IMR-90 (cell line): ENCODE measurements around the gene IVNS1ABP. TPM values are rescaled to one million over a fixed set of nuclear protein-coding genes. Genes with fewer than 3 reads are reported as not detected.

Experiments
- ATAC-seq: fragments of 200-7000 bp; cut with Tn5 transposase; 2 replicates; pipeline ENCODE4 v1.9.1; 2020; ENCODE audit warnings: low read depth, mild to moderate bottlenecking, moderate library complexity
- BruUV-seq: library from RNA; stranded (reverse); fragments of 400-500 nt; replicated peaks from 2 replicates; lab custom pipeline; 2021; lab: Mats Ljungman, UMichigan
- CTCF ChIA-PET: fragments of 300-600 bp; formaldehyde crosslinking; extraction: SDS; loops from one replicate; lab custom pipeline; 2021; ENCODE audit warnings: antibody characterized with exemption; lab: Yijun Ruan, JAX
- POLR2A ChIA-PET: fragments of 300-600 bp; sonication (Branson Sonifier 250); formaldehyde crosslinking; loops from one replicate; lab custom pipeline; 2022; ENCODE audit warnings: antibody characterized with exemption; ENCODE audit not compliant: unreplicated experiment; lab: Charles Lee
- DNase-seq: peaks from one replicate; pipeline ENCODE4 v3.0.0; 2013
- H2AFZ ChIP-seq: replicated peaks from 2 replicates; pipeline ENCODE3; 2013; ENCODE audit warnings: low read length, mild to moderate bottlenecking; ENCODE audit not compliant: poor library complexity
- H2AK5ac ChIP-seq: 2 replicates; pipeline ENCODE4 v1.6.1; 2013; ENCODE audit warnings: low read depth, low read length, inconsistent platforms
- H2AK9ac ChIP-seq: replicated peaks from 2 replicates; pipeline ENCODE3; 2013; ENCODE audit warnings: mild to moderate bottlenecking, low read depth, low read length, moderate library complexity; ENCODE audit not compliant: poor library complexity
- H2BK120ac ChIP-seq: 2 replicates; pipeline ENCODE4 v1.6.1; 2013; ENCODE audit warnings: low read depth, low read length, inconsistent platforms
- H2BK15ac ChIP-seq: 3 replicates; pipeline ENCODE4 v1.6.1; 2013; ENCODE audit warnings: low read depth, low read length, inconsistent platforms
- H2BK20ac ChIP-seq: 2 replicates; pipeline ENCODE4 v1.6.1; 2013; ENCODE audit warnings: low read depth, mild to moderate bottlenecking, inconsistent platforms, low read length, moderate library complexity
- H2BK5ac ChIP-seq: 2 replicates; pipeline ENCODE4 v1.6.1; 2013; ENCODE audit warnings: mild to moderate bottlenecking, low read depth, low read length, inconsistent platforms; ENCODE audit not compliant: poor library complexity, severe bottlenecking
- H3K14ac ChIP-seq: replicated peaks from 2 replicates; pipeline ENCODE4 v1.6.1; 2013; ENCODE audit warnings: low read depth, low read length, inconsistent platforms
- H3K18ac ChIP-seq: 2 replicates; pipeline ENCODE4 v1.6.1; 2013; ENCODE audit warnings: low read depth, low read length, control low read depth
- H3K23ac ChIP-seq: 2 replicates; pipeline ENCODE4 v1.6.1; 2013; ENCODE audit warnings: low read depth, low read length, inconsistent platforms
- H3K27ac ChIP-seq: 2 replicates; pipeline ENCODE4 v1.5.1; 2013; ENCODE audit warnings: mild to moderate bottlenecking, control low read depth, low read length; ENCODE audit not compliant: insufficient read depth
- H3K27me3 ChIP-seq: 2 replicates; pipeline ENCODE4 v1.6.1; 2013; ENCODE audit warnings: low read length; ENCODE audit not compliant: control insufficient read depth, insufficient read depth
- H3K36me3 ChIP-seq: 2 replicates; pipeline ENCODE4 v1.6.1; 2013; ENCODE audit warnings: low read length, mixed read lengths; ENCODE audit not compliant: control insufficient read depth, insufficient read depth
- H3K4ac ChIP-seq: 2 replicates; pipeline ENCODE4 v1.6.1; 2013; ENCODE audit warnings: low read depth, low read length, inconsistent platforms
- H3K4me1 ChIP-seq: 2 replicates; pipeline ENCODE4 v1.6.1; 2013; ENCODE audit warnings: low read length, mixed read lengths; ENCODE audit not compliant: control insufficient read depth, insufficient read depth
- H3K4me2 ChIP-seq: 2 replicates; pipeline ENCODE4 v1.6.1; 2013; ENCODE audit warnings: low read depth, mild to moderate bottlenecking, control low read depth, low read length, moderate library complexity
- H3K4me3 ChIP-seq: 2 replicates; pipeline ENCODE4 v1.5.1; 2013; ENCODE audit warnings: low read depth, mild to moderate bottlenecking, control low read depth, low read length, moderate library complexity; ENCODE audit not compliant: insufficient read depth
- H3K56ac ChIP-seq: 2 replicates; pipeline ENCODE4 v1.6.1; 2013; ENCODE audit warnings: low read length, inconsistent platforms; ENCODE audit not compliant: insufficient read depth; ENCODE audit errors: extremely low read depth
- H3K79me1 ChIP-seq, 2 experiments: 2 replicates each; pipeline ENCODE4 v1.6.1; 2013; ENCODE audit warnings: low read length in 2 of 2, inconsistent platforms in 1 of 2, low read depth in 1 of 2
- H3K9ac ChIP-seq: 2 replicates; pipeline ENCODE4 v1.6.1; 2013; ENCODE audit warnings: low read depth, low read length, control low read depth
- H3K9me1 ChIP-seq: 2 replicates; pipeline ENCODE4 v1.6.1; 2013; ENCODE audit warnings: low read length, inconsistent platforms; ENCODE audit not compliant: insufficient read depth
- H3K9me3 ChIP-seq: 2 replicates; pipeline ENCODE4 v1.6.1; 2013; ENCODE audit warnings: low read length; ENCODE audit not compliant: control insufficient read depth, insufficient read depth
- H4K20me1 ChIP-seq: 2 replicates; pipeline ENCODE4 v1.6.1; 2013; ENCODE audit warnings: low read length, inconsistent platforms; ENCODE audit not compliant: insufficient read depth
- H4K5ac ChIP-seq: 2 replicates; pipeline ENCODE4 v1.6.1; 2013; ENCODE audit warnings: mild to moderate bottlenecking, low read depth, low read length, control low read depth
- H4K8ac ChIP-seq, 2 experiments: 2 replicates each; pipeline ENCODE4 v1.6.1; 2013; ENCODE audit warnings: low read depth in 2 of 2, low read length in 2 of 2, control low read depth in 1 of 2, inconsistent platforms in 1 of 2
- H4K91ac ChIP-seq: 2 replicates; pipeline ENCODE4 v1.6.1; 2013; ENCODE audit warnings: low read depth, low read length, inconsistent platforms; ENCODE audit not compliant: insufficient read depth
- BHLHE40 ChIP-seq: fragments of 150-350 bp; IDR thresholded peaks from 2 replicates; pipeline ENCODE4 v1.6.1; 2016; ENCODE audit warnings: mild to moderate bottlenecking, low read depth, low read length
- CEBPB ChIP-seq: IDR thresholded peaks from 2 replicates; pipeline ENCODE4 v1.6.1; 2012; ENCODE audit warnings: low read depth, low read length, improper control_type of control experiment
- CHD1 ChIP-seq: IDR thresholded peaks from 2 replicates; pipeline ENCODE4 v1.6.1; 2012; ENCODE audit warnings: low read depth, low read length, improper control_type of control experiment
- ELK1 ChIP-seq: fragments of 150-350 bp; IDR thresholded peaks from 2 replicates; pipeline ENCODE4 v1.6.1; 2016; ENCODE audit warnings: low read depth, mild to moderate bottlenecking, low read length, moderate library complexity, borderline replicate concordance
- FOS ChIP-seq: fragments of 150-350 bp; IDR thresholded peaks from 2 replicates; pipeline ENCODE4 v1.6.1; 2016; ENCODE audit warnings: low read depth, low read length
- MAFK ChIP-seq: IDR thresholded peaks from 2 replicates; pipeline ENCODE4 v1.6.1; 2012; ENCODE audit warnings: low read depth, low read length, improper control_type of control experiment
- MAZ ChIP-seq: IDR thresholded peaks from 2 replicates; pipeline ENCODE4 v1.6.1; 2012; ENCODE audit warnings: low read depth, mild to moderate bottlenecking, low read length, improper control_type of control experiment, moderate library complexity, borderline replicate concordance
- MXI1 ChIP-seq: IDR thresholded peaks from 2 replicates; pipeline ENCODE4 v1.6.1; 2012; ENCODE audit warnings: low read depth, mild to moderate bottlenecking, low read length, moderate library complexity, borderline replicate concordance
- NFE2L2 ChIP-seq: fragments of 150-350 bp; IDR thresholded peaks from 2 replicates; pipeline ENCODE4 v1.6.1; 2016; ENCODE audit warnings: low read depth, mild to moderate bottlenecking, low read length
- POLR2A ChIP-seq: IDR thresholded peaks from 2 replicates; pipeline ENCODE4 v1.6.1; 2012; ENCODE audit warnings: mild to moderate bottlenecking, low read depth, low read length
- RAD21 ChIP-seq: IDR thresholded peaks from 2 replicates; pipeline ENCODE4 v1.6.1; 2012; ENCODE audit warnings: low read length, improper control_type of control experiment
- RCOR1 ChIP-seq: IDR thresholded peaks from 2 replicates; pipeline ENCODE4 v1.6.1; 2012; ENCODE audit warnings: mild to moderate bottlenecking, low read length, improper control_type of control experiment; ENCODE audit not compliant: insufficient replicate concordance
- RFX5 ChIP-seq: IDR thresholded peaks from 2 replicates; pipeline ENCODE4 v1.8.0; 2012; ENCODE audit warnings: low read depth, mild to moderate bottlenecking, low read length, moderate library complexity
- SMC3 ChIP-seq: fragments of 150-350 bp; IDR thresholded peaks from 2 replicates; pipeline ENCODE4 v1.6.1; 2016; ENCODE audit warnings: low read depth, mild to moderate bottlenecking, antibody characterized with exemption, low read length, moderate library complexity
- USF2 ChIP-seq: fragments of 150-350 bp; IDR thresholded peaks from 2 replicates; pipeline ENCODE4 v1.6.1; 2017; ENCODE audit warnings: mild to moderate bottlenecking, antibody characterized with exemption, low read length, low read depth
- WGBS, 2 experiments: methylation state at CpG; one replicate each; pipeline versions ENCODE4 v1.1.5 to v1.1.7; 2013; ENCODE audit warnings: missing lambda C conversion rate in 2 of 2; ENCODE audit not compliant: insufficient read length in 1 of 2; ENCODE audit errors: extremely low coverage in 2 of 2; 5-methylcytosine and 5-hydroxymethylcytosine counted together
- dilution Hi-C: fragments of 300-500 bp; cut with HindIII; formaldehyde crosslinking; loops from one replicate; pipeline ENCODE4 v1.14.3; 2018; ENCODE audit warnings: low sequenced_read_pairs; ENCODE audit not compliant: unreplicated experiment
- in situ Hi-C: fragments of 300-500 bp; cut with MboI; formaldehyde crosslinking; loops from 3 replicates; pipeline ENCODE4 v1.14.3; 2019; ENCODE audit warnings: low sequenced_read_pairs, inconsistent platforms, mixed read lengths
- intact Hi-C: fragments of 100-400 bp; cut with micrococcal nuclease; formaldehyde crosslinking; loops from 2 replicates; pipeline ENCODE4 v1.10.0; 2022
- polyA plus RNA-seq, 3 experiments: library from polyadenylated mRNA; depleted of rRNA; stranded (reverse); fragments of >200 nt; gene quantifications; 2 replicates each; pipeline ENCODE4 v1.2.3, GENCODE V29; 2012; ENCODE audit warnings: low replicate concordance in 1 of 3
- total RNA-seq: library from RNA; depleted of rRNA; stranded (reverse); fragments of >200 nt; gene quantifications from 2 replicates; pipeline ENCODE4 v1.2.3, GENCODE V29; 2012
- TF ChIP-seq, protein P1 (sequence below): conservative IDR thresholded peaks from 2 replicates; pipeline ENCODE4 v1.5.1; 2012; ENCODE audit warnings: mild to moderate bottlenecking, low read depth, low read length, improper control_type of control experiment

Gene IVNS1ABP
- total and polyA plus RNA-seq, 2 of the 4 experiments (the other 2 are of a cell fraction): 21.8 to 26.7 TPM

- Histone ChIP-seq H3K9me3 (no peaks in the 10 kb centered on the region), H4K5ac (no peak overlapping the region), H4K8ac (no peak overlapping the region), H3K27ac (no peak overlapping the region), H3K18ac (no peak overlapping the region), H3K9ac (no peak overlapping the region), H3K56ac (no peak overlapping the region), H3K4me1 (peaks cover 7% of the 10 kb centered on the region), H2AK5ac (no peak overlapping the region), H3K27me3 (no peaks in the 10 kb centered on the region), H2BK15ac (no peak overlapping the region), H3K14ac (no peak overlapping the region), H3K79me1 (no peaks in the 10 kb centered on the region), H4K91ac (no peak overlapping the region), H3K4ac (no peak overlapping the region), H2AFZ (no peak overlapping the region), H3K23ac (no peak overlapping the region), H3K4me3 (no peak overlapping the region), H3K36me3 (no peaks in the 10 kb centered on the region), H3K4me2 (no peak overlapping the region), H2BK120ac (no peak overlapping the region), H2BK5ac (no peak overlapping the region), H2AK9ac (no peak overlapping the region), H3K9me1 (0 out of 2 replicates have a peak, but pooled peaks cover 2% of the 10 kb centered on the region), H2BK20ac (no peak overlapping the region), H4K20me1 (no peaks in the 10 kb centered on the region)
- in situ Hi-C loops (no loop called here), intact Hi-C loops (no loop called here), dilution Hi-C loops (no loop called here)
- CTCF ChIA-PET: no interaction called here
- POLR2A ChIA-PET: interaction anchor here (0.7 kb wide), 1 partner anchor 18 kb away, joined by 3 read pairs; no protein-coding TSS in a partner anchor
- ATAC-seq (no peak), DNase-seq (no peak)
- TF ChIP-seq RCOR1 (no peak), CHD1 (no peak), SMC3 (no peak), MAZ (no peak), NFE2L2 (no peak), USF2 (no peak), RFX5 (no peak), ELK1 (no peak), RAD21 (no peak), CEBPB (no peak), POLR2A (no peak), MXI1 (no peak), FOS (no peak), MAFK (no peak), BHLHE40 (no peak)
- TF ChIP-seq, protein P1, sequence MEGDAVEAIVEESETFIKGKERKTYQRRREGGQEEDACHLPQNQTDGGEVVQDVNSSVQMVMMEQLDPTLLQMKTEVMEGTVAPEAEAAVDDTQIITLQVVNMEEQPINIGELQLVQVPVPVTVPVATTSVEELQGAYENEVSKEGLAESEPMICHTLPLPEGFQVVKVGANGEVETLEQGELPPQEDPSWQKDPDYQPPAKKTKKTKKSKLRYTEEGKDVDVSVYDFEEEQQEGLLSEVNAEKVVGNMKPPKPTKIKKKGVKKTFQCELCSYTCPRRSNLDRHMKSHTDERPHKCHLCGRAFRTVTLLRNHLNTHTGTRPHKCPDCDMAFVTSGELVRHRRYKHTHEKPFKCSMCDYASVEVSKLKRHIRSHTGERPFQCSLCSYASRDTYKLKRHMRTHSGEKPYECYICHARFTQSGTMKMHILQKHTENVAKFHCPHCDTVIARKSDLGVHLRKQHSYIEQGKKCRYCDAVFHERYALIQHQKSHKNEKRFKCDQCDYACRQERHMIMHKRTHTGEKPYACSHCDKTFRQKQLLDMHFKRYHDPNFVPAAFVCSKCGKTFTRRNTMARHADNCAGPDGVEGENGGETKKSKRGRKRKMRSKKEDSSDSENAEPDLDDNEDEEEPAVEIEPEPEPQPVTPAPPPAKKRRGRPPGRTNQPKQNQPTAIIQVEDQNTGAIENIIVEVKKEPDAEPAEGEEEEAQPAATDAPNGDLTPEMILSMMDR: no peak
- no TSS peak for BruUV-seq
- no CpG with 5 or more reads among the region's 2 CpGs for WGBS, 2 experiments
Observed at GRCh38 chr1:185287451-185287850, 29.6 kb downstream of the IVNS1ABP start.
